Activated CD4-positive, alpha-beta T cell treated with anti-CD3 and anti-CD28 coated beads for 24 hours (primary cell): Measurements from ENCODE around the gene RSBN1L.
A peak's percentile ranks its signal among the peaks of the same experiment; 100 is the strongest.

Experiments
- DNase-seq, 2 donors: peaks; one replicate each; pipeline ENCODE4 v3.0.0-alpha.2; 2020; ENCODE audit warnings: low read depth in 2 of 2

RSBN1L gene

DNA sequence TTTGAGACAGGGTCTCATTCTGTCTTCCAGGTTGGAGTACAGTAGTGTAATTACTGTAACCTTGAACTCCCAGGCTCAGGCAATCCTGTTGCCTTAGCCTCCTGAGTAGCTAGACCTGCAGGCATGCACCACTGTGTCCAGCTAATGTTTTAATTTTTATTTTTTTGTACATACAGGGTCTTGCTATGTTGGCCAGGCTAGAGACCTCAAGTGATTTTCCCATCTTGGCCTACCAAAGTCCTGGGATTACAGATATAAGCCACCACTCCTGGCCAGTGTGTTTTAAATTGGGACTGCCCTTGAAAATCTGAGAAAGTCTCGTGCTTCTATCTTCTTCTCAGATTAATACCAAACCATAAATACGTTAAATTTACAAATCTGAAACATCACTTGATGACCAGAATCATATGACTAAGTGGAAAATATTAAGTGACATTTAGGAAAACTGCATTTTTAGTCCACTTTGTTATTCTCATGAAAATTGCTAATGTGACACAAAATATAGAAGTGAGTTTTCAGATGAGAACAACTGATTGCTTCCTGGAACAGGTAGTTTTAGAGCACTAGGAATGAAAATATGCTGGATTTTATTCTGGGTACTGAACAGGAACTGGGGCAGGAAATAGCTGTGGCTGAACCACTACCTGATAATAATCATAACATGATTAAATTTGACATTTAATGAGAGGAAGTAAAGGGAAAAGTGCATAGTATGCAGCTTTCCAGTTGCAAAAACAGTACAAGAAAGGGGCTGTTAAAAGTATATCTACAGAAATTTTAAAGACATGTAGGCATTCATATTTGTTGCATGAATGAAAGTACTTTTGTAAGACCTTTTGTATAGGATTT is 106.5 kb downstream of the RSBN1L start:
- DNase-seq = no peak

DNA sequence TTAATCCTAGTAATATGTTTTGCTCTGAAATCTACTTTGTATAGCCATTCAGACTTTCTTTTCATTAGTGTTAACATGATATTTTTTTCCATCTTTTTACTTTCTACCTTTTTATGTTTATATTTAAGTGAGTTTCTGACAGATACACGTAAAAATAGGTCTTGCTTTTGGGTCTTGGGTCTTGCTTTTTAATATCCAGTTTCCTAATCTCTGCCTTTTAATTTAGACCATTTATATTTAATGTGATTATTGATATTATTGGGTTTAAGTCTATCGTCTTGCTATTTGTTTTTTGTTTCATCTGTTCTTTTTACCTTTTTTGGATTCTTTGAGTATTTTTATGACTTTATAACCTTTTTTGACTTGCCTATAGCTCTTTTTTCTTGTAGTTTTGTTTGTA is 110.2 kb downstream of the RSBN1L start:
- DNase-seq = no peak

- DNase-seq = no peak
These were observed 112.3 kb downstream of the RSBN1L start for GRCh38 chr7:77808517-77808916.

DNA sequence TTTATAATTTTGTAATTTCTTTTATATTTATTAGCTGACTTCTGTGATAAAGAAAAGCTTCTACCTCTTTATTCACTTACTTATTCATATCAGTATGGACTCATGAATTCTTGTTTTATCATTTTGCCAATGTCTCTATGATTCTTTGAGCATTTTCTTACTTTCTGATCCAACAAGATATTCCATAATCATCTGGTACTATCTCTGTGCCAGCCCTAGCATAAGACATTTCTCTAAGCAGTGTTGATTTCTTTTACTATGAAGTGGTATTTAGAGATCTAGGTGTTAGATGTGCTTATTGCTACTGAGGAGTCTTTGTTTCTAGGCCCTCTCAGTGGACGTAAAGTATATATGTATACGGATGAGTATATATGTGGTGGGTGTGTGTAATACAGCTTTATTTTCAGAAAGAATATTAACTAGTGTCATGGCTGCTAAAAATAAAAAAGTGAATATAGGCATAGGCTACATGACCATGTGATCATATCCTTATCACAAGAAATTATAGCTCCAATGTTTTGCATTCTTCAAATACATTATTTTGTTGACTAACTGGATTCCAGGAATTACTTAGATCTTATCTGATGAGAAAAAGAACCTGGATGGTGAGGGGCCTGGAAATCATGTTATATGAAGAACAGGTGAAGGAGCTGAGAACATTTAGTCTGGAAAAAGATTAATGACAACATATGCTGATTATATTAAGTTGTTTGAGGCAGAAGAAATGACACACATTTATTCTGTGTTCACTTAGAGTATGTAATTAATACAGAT is 115.4 kb downstream of the RSBN1L start:
- DNase-seq = no peak

GRCh38 chr7:77812290-77812685 is 116.0 kb downstream of the RSBN1L start:
- DNase-seq = no peak

- DNase-seq = no peak
These were observed 116.9 kb downstream of the RSBN1L start for GRCh38 chr7:77813180-77813579.

- DNase-seq = no peak
These were observed 122.8 kb downstream of the RSBN1L start for GRCh38 chr7:77819021-77819420.

DNA sequence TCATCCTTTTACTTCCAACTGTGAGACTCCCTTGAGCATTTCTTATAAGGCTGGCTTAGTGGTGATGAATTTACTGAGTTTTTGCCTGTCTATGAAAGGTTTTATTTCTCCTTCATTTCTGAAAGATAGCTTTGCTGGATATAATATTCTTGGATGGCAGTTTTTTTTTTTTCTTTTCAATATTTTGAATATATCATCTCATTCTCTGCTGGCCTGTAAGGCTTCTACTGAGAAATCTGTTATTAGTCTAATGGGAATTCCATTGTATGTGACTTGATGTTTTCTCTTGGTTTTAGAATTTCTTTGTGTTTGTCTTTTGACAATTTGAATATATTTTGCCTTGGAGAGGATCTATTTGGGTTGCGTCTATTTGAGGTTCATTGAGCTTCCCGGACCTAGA is 124.7 kb downstream of the RSBN1L start:
- no peak for DNase-seq

DNA sequence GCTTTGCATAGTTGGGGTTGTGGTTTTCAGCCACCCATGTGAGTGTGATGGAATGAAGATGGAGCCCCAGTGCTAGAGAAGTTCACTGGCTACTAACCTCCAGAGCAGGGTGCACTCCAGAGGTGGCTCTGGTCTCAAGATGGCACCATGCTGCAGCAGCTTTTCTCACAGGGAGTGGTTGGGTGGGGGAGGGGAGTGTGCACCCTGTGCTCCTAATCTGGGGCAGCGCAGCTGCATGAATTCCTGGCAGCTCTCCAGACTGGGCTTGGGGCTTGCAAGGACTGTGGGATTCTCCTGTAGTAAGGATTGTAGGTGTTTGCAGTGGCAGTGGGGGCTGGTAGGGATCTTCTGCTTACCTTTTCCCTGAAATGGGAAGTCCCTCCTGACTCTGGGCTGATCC is 126.0 kb downstream of the RSBN1L start:
- DNase-seq = no peak

GRCh38 chr7:77823787-77824186 is 127.5 kb downstream of the RSBN1L start:
- no peak for DNase-seq

DNA sequence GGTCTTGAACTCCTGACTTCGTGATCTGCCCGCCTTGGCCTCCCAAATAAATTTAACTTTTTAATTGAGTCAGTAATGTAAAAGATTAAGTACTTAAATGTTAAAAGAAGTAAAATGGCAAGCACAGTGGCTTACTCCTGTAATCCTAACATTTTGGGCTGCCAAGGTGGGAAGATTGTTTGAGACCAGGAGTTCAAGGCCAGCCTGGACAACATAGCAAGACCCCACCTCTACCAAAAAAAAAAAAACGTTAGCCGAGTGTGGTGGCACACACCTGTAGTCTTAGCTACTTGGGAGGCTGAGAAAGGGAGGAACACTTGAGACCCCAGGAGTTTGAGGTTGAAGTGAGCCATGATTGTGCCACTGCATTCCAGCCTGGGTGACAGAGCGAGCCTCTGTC is 128.4 kb downstream of the RSBN1L start:
- no peak for DNase-seq

DNA sequence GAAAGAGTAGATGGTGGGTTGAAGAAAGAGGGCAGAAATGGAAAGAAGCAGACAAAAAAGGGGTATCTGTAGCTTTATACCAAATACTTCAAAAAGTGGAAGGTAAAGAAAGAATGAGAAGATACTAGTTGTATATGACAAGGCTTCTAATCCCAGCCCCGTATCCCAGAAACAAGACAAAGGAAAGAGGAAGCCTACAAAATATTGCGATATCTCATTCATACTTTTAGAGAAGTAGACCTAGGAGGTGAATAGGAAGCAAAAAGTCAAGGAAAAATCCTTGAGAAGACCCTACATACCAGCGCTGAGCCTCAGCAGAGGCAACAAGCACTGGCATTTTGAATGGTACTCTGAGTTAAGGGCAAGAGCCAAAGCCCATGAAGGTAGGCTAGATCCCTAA is 128.9 kb downstream of the RSBN1L start:
- DNase-seq = no peak

- no peak for DNase-seq
These were observed 130.0 kb downstream of the RSBN1L start for GRCh38 chr7:77826300-77826699.

DNA sequence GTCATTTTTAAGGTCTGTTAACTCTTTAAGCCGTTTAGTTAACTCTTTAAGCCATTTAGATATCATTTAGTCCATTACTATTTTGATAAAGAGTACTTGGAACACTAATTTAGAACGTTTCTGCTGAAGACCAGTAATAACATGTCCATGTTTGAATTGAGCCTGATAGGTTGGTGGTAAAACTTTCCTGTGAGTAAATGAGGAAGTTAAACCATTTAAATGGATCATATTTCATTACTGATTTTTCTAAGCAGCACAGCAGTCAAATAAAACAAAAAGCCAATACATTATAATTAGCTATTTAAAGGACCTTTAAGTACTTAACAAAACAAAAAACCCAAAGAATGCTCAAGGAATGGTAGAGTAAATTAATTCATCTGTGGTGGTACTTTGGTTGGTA is 131.7 kb downstream of the RSBN1L start:
- DNase-seq = no peak

DNA sequence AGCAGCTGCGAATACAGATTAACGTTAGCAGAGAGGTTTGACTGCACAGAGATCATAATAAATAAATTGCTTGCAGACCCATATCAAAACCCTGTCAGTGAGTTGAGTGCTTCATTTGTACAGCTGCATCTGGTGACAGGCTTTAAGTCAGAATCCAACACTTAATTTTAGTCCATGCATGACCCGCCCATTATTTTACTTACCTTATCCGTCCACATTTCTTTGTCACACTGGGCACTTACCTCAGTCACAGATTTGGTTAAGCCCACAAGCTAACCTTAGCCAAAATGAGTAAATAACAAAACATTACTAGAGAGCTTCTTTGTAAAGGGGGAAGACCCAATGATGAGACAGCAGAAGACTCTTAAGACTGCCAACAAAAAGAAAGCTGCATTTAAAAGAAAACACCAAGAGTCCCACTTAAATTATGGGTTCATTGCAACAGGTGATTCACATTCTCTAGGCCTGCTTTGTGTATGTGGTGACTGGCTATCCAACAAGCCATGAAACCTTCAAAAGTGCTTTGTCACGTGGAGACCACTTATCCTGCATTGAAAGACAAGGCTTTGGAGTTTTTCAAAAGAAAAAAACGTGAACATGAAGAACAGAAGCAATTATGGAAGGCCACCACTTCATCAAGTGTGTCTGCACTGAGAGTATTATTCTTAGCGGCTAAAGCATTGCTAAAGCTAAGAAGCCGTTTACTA is 134.5 kb downstream of the RSBN1L start:
- DNase-seq = no peak

DNA sequence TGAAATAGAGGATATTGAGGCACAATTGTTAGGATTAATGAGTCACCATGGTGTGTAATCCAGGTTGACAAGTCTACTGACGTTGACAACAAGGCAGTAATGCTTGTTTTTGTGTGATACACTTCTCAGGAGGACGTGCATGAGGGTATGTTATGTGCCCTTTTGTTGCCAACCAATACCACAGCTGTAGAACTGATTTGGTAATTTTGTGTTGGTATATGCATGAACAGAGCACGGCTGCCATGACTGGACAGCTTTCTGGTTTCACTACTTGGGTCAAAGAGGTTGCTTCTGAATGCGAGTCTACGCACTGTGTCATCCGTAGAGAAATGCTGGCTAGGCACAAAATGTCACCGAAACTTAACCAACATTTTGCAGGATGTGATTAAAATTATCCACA is 135.2 kb downstream of the RSBN1L start:
- DNase-seq = peak in 1 of 2 donors; percentile 8

DNA sequence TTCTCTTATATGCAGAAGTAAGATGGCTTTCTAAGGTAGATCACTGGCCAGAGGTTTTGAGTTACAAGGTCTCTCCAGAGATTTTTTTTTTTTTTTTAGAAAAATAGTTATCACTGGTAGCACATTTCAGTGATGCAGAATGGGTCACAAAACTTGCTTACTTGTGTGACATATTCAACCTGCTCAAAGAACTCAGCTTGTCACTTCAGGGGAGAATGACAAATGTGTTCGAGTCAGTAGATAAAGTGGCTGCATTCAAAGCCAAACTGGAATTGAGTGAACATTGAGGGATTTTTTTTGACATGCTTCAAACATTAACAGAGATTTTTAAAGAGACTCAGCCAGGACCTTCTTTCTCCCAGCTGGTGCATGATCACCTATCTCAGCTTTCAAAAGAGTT is 135.7 kb downstream of the RSBN1L start:
- no peak for DNase-seq
